Ishikawa (cell line): ENCODE results near the gene NNT.

ENCODE experiments used
- CEBPB ChIP-seq: IDR thresholded peaks from 2 replicates; pipeline ENCODE4 v1.6.1; 2012
- EP300 ChIP-seq: IDR thresholded peaks from 2 replicates; pipeline ENCODE4 v1.6.1; 2012; ENCODE audit warnings: borderline replicate concordance
- FOXM1 ChIP-seq: IDR thresholded peaks from 2 replicates; pipeline ENCODE4 v1.6.1; 2012; ENCODE audit warnings: low read depth, borderline replicate concordance
- RAD21 ChIP-seq: IDR thresholded peaks from 2 replicates; pipeline ENCODE4 v1.6.1; 2012; ENCODE audit warnings: low read depth
- TAF1 ChIP-seq: IDR thresholded peaks from 2 replicates; pipeline ENCODE4 v1.6.1; 2012; ENCODE audit warnings: low read depth, mild to moderate bottlenecking
- YY1 ChIP-seq: IDR thresholded peaks from 2 replicates; pipeline ENCODE4 v1.6.1; 2012; ENCODE audit warnings: low read depth
- ZBTB7A ChIP-seq: IDR thresholded peaks from 2 replicates; pipeline ENCODE4 v1.6.1; 2012; ENCODE audit warnings: low read depth
- TF ChIP-seq, protein P1 (sequence below): IDR thresholded peaks from 2 replicates; pipeline ENCODE4 v1.6.1; 2012
- TF ChIP-seq, protein P2 (sequence below): IDR thresholded peaks from 2 replicates; pipeline ENCODE4 v1.6.1; 2012; ENCODE audit warnings: low read depth, mild to moderate bottlenecking
- TF ChIP-seq, protein P3 (sequence below): IDR thresholded peaks from 2 replicates; pipeline ENCODE4 v1.6.1; 2012

DNA sequence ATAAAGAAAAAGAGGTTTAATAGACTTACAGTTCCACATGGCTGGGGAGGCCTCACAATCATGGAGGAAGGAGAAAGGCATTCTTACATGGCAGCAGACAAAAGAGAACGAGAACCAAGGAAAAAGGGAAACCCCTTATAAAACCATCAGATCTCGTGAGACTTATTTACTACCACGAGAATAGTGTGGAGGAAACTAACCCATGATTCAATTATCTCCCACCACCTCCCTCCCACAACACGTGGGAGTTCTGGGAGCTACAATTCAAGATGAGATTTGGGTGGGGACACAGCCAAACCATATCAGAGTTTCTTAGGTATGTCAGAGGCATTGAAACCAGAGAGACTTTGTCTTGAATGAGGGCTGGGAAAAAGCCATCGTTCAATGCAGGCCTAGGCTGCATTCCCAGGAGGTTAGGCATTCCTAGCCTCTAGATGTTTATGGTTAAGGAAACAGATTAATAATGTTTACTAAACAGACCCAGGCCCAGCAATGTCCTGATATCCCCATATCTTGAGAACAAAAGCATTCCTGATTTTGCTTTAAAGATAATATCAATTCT is 38.6 kb upstream of the NNT start:
- no peak for TF ChIP-seq FOXM1
- no peak for TF ChIP-seq CEBPB
- TF ChIP-seq, protein P1, sequence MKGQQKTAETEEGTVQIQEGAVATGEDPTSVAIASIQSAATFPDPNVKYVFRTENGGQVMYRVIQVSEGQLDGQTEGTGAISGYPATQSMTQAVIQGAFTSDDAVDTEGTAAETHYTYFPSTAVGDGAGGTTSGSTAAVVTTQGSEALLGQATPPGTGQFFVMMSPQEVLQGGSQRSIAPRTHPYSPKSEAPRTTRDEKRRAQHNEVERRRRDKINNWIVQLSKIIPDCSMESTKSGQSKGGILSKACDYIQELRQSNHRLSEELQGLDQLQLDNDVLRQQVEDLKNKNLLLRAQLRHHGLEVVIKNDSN, result no peak
- TF ChIP-seq, protein P2, sequence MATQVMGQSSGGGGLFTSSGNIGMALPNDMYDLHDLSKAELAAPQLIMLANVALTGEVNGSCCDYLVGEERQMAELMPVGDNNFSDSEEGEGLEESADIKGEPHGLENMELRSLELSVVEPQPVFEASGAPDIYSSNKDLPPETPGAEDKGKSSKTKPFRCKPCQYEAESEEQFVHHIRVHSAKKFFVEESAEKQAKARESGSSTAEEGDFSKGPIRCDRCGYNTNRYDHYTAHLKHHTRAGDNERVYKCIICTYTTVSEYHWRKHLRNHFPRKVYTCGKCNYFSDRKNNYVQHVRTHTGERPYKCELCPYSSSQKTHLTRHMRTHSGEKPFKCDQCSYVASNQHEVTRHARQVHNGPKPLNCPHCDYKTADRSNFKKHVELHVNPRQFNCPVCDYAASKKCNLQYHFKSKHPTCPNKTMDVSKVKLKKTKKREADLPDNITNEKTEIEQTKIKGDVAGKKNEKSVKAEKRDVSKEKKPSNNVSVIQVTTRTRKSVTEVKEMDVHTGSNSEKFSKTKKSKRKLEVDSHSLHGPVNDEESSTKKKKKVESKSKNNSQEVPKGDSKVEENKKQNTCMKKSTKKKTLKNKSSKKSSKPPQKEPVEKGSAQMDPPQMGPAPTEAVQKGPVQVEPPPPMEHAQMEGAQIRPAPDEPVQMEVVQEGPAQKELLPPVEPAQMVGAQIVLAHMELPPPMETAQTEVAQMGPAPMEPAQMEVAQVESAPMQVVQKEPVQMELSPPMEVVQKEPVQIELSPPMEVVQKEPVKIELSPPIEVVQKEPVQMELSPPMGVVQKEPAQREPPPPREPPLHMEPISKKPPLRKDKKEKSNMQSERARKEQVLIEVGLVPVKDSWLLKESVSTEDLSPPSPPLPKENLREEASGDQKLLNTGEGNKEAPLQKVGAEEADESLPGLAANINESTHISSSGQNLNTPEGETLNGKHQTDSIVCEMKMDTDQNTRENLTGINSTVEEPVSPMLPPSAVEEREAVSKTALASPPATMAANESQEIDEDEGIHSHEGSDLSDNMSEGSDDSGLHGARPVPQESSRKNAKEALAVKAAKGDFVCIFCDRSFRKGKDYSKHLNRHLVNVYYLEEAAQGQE, result no peak
- no peak for TF ChIP-seq TAF1
- no peak for TF ChIP-seq EP300
- TF ChIP-seq YY1, result no peak
- TF ChIP-seq, protein P3, sequence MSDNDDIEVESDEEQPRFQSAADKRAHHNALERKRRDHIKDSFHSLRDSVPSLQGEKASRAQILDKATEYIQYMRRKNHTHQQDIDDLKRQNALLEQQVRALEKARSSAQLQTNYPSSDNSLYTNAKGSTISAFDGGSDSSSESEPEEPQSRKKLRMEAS, result no peak
- no peak for TF ChIP-seq ZBTB7A
- no peak for TF ChIP-seq RAD21
